HG02870 (cell line): ENCODE data around the gene TIMM9.
"Not testable (repeated sequence)": the region's sequence is repeated elsewhere in the genome, so short reads cannot be mapped to it uniquely, and the experiment has no call there.

Source experiments
- ATAC-seq: cut with Tn5 transposase; IDR thresholded peaks from one replicate; pipeline ENCODE4 v1.9.1; 2021; ENCODE audit warnings: mild to moderate bottlenecking, moderate library complexity; ENCODE audit not compliant: unreplicated experiment

Gene TIMM9

GRCh38 chr14:58398895-58399294 lies 28.4 kb downstream of the TIMM9 start:
- ATAC-seq: no peak

GRCh38 chr14:58398495-58398894 lies 28.8 kb downstream of the TIMM9 start:
- ATAC-seq: no peak

GRCh38 chr14:58397156-58397555 lies 30.2 kb downstream of the TIMM9 start:
- no peak for ATAC-seq

GRCh38 chr14:58395812-58396788 lies 31.2 kb downstream of the TIMM9 start, which contains the start of gene TOMM20L:
TSS of gene TOMM20L (plus strand) at chr14:58395930. CDS start at chr14:58395958, 28 bp downstream.
- ATAC-seq: peak; percentile 87

GRCh38 chr14:58395562-58395811 lies 31.8 kb downstream of the TIMM9 start:
- no peak for ATAC-seq

GRCh38 chr14:58390830-58391229 lies 36.5 kb downstream of the TIMM9 start:
- ATAC-seq: no peak

- no peak for ATAC-seq
Observed at GRCh38 chr14:58376791-58377190, 50.5 kb downstream of the TIMM9 start.

- no peak for ATAC-seq
Observed at GRCh38 chr14:58368956-58369355, 58.4 kb downstream of the TIMM9 start.

- no peak for ATAC-seq
Observed at GRCh38 chr14:58367296-58367695, 60.0 kb downstream of the TIMM9 start.

GRCh38 chr14:58364316-58364715 lies 63.0 kb downstream of the TIMM9 start:
- ATAC-seq: no peak

- no peak for ATAC-seq
Observed at GRCh38 chr14:58362798-58363412, 64.4 kb downstream of the TIMM9 start.

GRCh38 chr14:58362272-58362671 lies 65.1 kb downstream of the TIMM9 start:
- not testable (repeated sequence) for ATAC-seq
